IMR-90 (cell line): ENCODE results near the gene ZNF780A. TPM values are rescaled to one million over a fixed set of nuclear protein-coding genes. Genes with fewer than 3 reads are reported as not detected.

Experiments used
- ATAC-seq: fragments of 200-7000 bp; cut with Tn5 transposase; 2 replicates; pipeline ENCODE4 v1.9.1; 2020; ENCODE audit warnings: low read depth, mild to moderate bottlenecking, moderate library complexity
- BruUV-seq: library from RNA; stranded (reverse); fragments of 400-500 nt; replicated peaks from 2 replicates; lab custom pipeline; 2021; lab: Mats Ljungman, UMichigan
- CTCF ChIA-PET: fragments of 300-600 bp; formaldehyde crosslinking; extraction: SDS; loops from one replicate; lab custom pipeline; 2021; ENCODE audit warnings: antibody characterized with exemption; lab: Yijun Ruan, JAX
- POLR2A ChIA-PET: fragments of 300-600 bp; sonication (Branson Sonifier 250); formaldehyde crosslinking; loops from one replicate; lab custom pipeline; 2022; ENCODE audit warnings: antibody characterized with exemption; ENCODE audit not compliant: unreplicated experiment; lab: Charles Lee
- DNase-seq: peaks from one replicate; pipeline ENCODE4 v3.0.0; 2013
- H2AFZ ChIP-seq: replicated peaks from 2 replicates; pipeline ENCODE3; 2013; ENCODE audit warnings: low read length, mild to moderate bottlenecking; ENCODE audit not compliant: poor library complexity
- H2AK5ac ChIP-seq: 2 replicates; pipeline ENCODE4 v1.6.1; 2013; ENCODE audit warnings: low read depth, low read length, inconsistent platforms
- H2AK9ac ChIP-seq: replicated peaks from 2 replicates; pipeline ENCODE3; 2013; ENCODE audit warnings: mild to moderate bottlenecking, low read depth, low read length, moderate library complexity; ENCODE audit not compliant: poor library complexity
- H2BK120ac ChIP-seq: 2 replicates; pipeline ENCODE4 v1.6.1; 2013; ENCODE audit warnings: low read depth, low read length, inconsistent platforms
- H2BK15ac ChIP-seq: 3 replicates; pipeline ENCODE4 v1.6.1; 2013; ENCODE audit warnings: low read depth, low read length, inconsistent platforms
- H2BK20ac ChIP-seq: 2 replicates; pipeline ENCODE4 v1.6.1; 2013; ENCODE audit warnings: low read depth, mild to moderate bottlenecking, inconsistent platforms, low read length, moderate library complexity
- H2BK5ac ChIP-seq: 2 replicates; pipeline ENCODE4 v1.6.1; 2013; ENCODE audit warnings: mild to moderate bottlenecking, low read depth, low read length, inconsistent platforms; ENCODE audit not compliant: poor library complexity, severe bottlenecking
- H3K14ac ChIP-seq: replicated peaks from 2 replicates; pipeline ENCODE4 v1.6.1; 2013; ENCODE audit warnings: low read depth, low read length, inconsistent platforms
- H3K18ac ChIP-seq: 2 replicates; pipeline ENCODE4 v1.6.1; 2013; ENCODE audit warnings: low read depth, low read length, control low read depth
- H3K23ac ChIP-seq: 2 replicates; pipeline ENCODE4 v1.6.1; 2013; ENCODE audit warnings: low read depth, low read length, inconsistent platforms
- H3K27ac ChIP-seq: 2 replicates; pipeline ENCODE4 v1.5.1; 2013; ENCODE audit warnings: mild to moderate bottlenecking, control low read depth, low read length; ENCODE audit not compliant: insufficient read depth
- H3K27me3 ChIP-seq: 2 replicates; pipeline ENCODE4 v1.6.1; 2013; ENCODE audit warnings: low read length; ENCODE audit not compliant: control insufficient read depth, insufficient read depth
- H3K36me3 ChIP-seq: 2 replicates; pipeline ENCODE4 v1.6.1; 2013; ENCODE audit warnings: low read length, mixed read lengths; ENCODE audit not compliant: control insufficient read depth, insufficient read depth
- H3K4ac ChIP-seq: 2 replicates; pipeline ENCODE4 v1.6.1; 2013; ENCODE audit warnings: low read depth, low read length, inconsistent platforms
- H3K4me1 ChIP-seq: 2 replicates; pipeline ENCODE4 v1.6.1; 2013; ENCODE audit warnings: low read length, mixed read lengths; ENCODE audit not compliant: control insufficient read depth, insufficient read depth
- H3K4me2 ChIP-seq: 2 replicates; pipeline ENCODE4 v1.6.1; 2013; ENCODE audit warnings: low read depth, mild to moderate bottlenecking, control low read depth, low read length, moderate library complexity
- H3K4me3 ChIP-seq: 2 replicates; pipeline ENCODE4 v1.5.1; 2013; ENCODE audit warnings: low read depth, mild to moderate bottlenecking, control low read depth, low read length, moderate library complexity; ENCODE audit not compliant: insufficient read depth
- H3K56ac ChIP-seq: 2 replicates; pipeline ENCODE4 v1.6.1; 2013; ENCODE audit warnings: low read length, inconsistent platforms; ENCODE audit not compliant: insufficient read depth; ENCODE audit errors: extremely low read depth
- H3K79me1 ChIP-seq, 2 experiments: 2 replicates each; pipeline ENCODE4 v1.6.1; 2013; ENCODE audit warnings: low read length in 2 of 2, inconsistent platforms in 1 of 2, low read depth in 1 of 2
- H3K9ac ChIP-seq: 2 replicates; pipeline ENCODE4 v1.6.1; 2013; ENCODE audit warnings: low read depth, low read length, control low read depth
- H3K9me1 ChIP-seq: 2 replicates; pipeline ENCODE4 v1.6.1; 2013; ENCODE audit warnings: low read length, inconsistent platforms; ENCODE audit not compliant: insufficient read depth
- H3K9me3 ChIP-seq: 2 replicates; pipeline ENCODE4 v1.6.1; 2013; ENCODE audit warnings: low read length; ENCODE audit not compliant: control insufficient read depth, insufficient read depth
- H4K20me1 ChIP-seq: 2 replicates; pipeline ENCODE4 v1.6.1; 2013; ENCODE audit warnings: low read length, inconsistent platforms; ENCODE audit not compliant: insufficient read depth
- H4K5ac ChIP-seq: 2 replicates; pipeline ENCODE4 v1.6.1; 2013; ENCODE audit warnings: mild to moderate bottlenecking, low read depth, low read length, control low read depth
- H4K8ac ChIP-seq, 2 experiments: 2 replicates each; pipeline ENCODE4 v1.6.1; 2013; ENCODE audit warnings: low read depth in 2 of 2, low read length in 2 of 2, control low read depth in 1 of 2, inconsistent platforms in 1 of 2
- H4K91ac ChIP-seq: 2 replicates; pipeline ENCODE4 v1.6.1; 2013; ENCODE audit warnings: low read depth, low read length, inconsistent platforms; ENCODE audit not compliant: insufficient read depth
- BHLHE40 ChIP-seq: fragments of 150-350 bp; IDR thresholded peaks from 2 replicates; pipeline ENCODE4 v1.6.1; 2016; ENCODE audit warnings: mild to moderate bottlenecking, low read depth, low read length
- CEBPB ChIP-seq: IDR thresholded peaks from 2 replicates; pipeline ENCODE4 v1.6.1; 2012; ENCODE audit warnings: low read depth, low read length, improper control_type of control experiment
- CHD1 ChIP-seq: IDR thresholded peaks from 2 replicates; pipeline ENCODE4 v1.6.1; 2012; ENCODE audit warnings: low read depth, low read length, improper control_type of control experiment
- CTCF ChIP-seq: conservative IDR thresholded peaks from 2 replicates; pipeline ENCODE4 v1.5.1; 2012; ENCODE audit warnings: mild to moderate bottlenecking, low read depth, low read length, improper control_type of control experiment
- ELK1 ChIP-seq: fragments of 150-350 bp; IDR thresholded peaks from 2 replicates; pipeline ENCODE4 v1.6.1; 2016; ENCODE audit warnings: low read depth, mild to moderate bottlenecking, low read length, moderate library complexity, borderline replicate concordance
- FOS ChIP-seq: fragments of 150-350 bp; IDR thresholded peaks from 2 replicates; pipeline ENCODE4 v1.6.1; 2016; ENCODE audit warnings: low read depth, low read length
- MAFK ChIP-seq: IDR thresholded peaks from 2 replicates; pipeline ENCODE4 v1.6.1; 2012; ENCODE audit warnings: low read depth, low read length, improper control_type of control experiment
- MAZ ChIP-seq: IDR thresholded peaks from 2 replicates; pipeline ENCODE4 v1.6.1; 2012; ENCODE audit warnings: low read depth, mild to moderate bottlenecking, low read length, improper control_type of control experiment, moderate library complexity, borderline replicate concordance
- MXI1 ChIP-seq: IDR thresholded peaks from 2 replicates; pipeline ENCODE4 v1.6.1; 2012; ENCODE audit warnings: low read depth, mild to moderate bottlenecking, low read length, moderate library complexity, borderline replicate concordance
- NFE2L2 ChIP-seq: fragments of 150-350 bp; IDR thresholded peaks from 2 replicates; pipeline ENCODE4 v1.6.1; 2016; ENCODE audit warnings: low read depth, mild to moderate bottlenecking, low read length
- POLR2A ChIP-seq: IDR thresholded peaks from 2 replicates; pipeline ENCODE4 v1.6.1; 2012; ENCODE audit warnings: mild to moderate bottlenecking, low read depth, low read length
- RAD21 ChIP-seq: IDR thresholded peaks from 2 replicates; pipeline ENCODE4 v1.6.1; 2012; ENCODE audit warnings: low read length, improper control_type of control experiment
- RCOR1 ChIP-seq: IDR thresholded peaks from 2 replicates; pipeline ENCODE4 v1.6.1; 2012; ENCODE audit warnings: mild to moderate bottlenecking, low read length, improper control_type of control experiment; ENCODE audit not compliant: insufficient replicate concordance
- RFX5 ChIP-seq: IDR thresholded peaks from 2 replicates; pipeline ENCODE4 v1.8.0; 2012; ENCODE audit warnings: low read depth, mild to moderate bottlenecking, low read length, moderate library complexity
- SMC3 ChIP-seq: fragments of 150-350 bp; IDR thresholded peaks from 2 replicates; pipeline ENCODE4 v1.6.1; 2016; ENCODE audit warnings: low read depth, mild to moderate bottlenecking, antibody characterized with exemption, low read length, moderate library complexity
- USF2 ChIP-seq: fragments of 150-350 bp; IDR thresholded peaks from 2 replicates; pipeline ENCODE4 v1.6.1; 2017; ENCODE audit warnings: mild to moderate bottlenecking, antibody characterized with exemption, low read length, low read depth
- WGBS, 2 experiments: methylation state at CpG; one replicate each; pipeline versions ENCODE4 v1.1.5 to v1.1.7; 2013; ENCODE audit warnings: missing lambda C conversion rate in 2 of 2; ENCODE audit not compliant: insufficient read length in 1 of 2; ENCODE audit errors: extremely low coverage in 2 of 2; 5-methylcytosine and 5-hydroxymethylcytosine counted together
- dilution Hi-C: fragments of 300-500 bp; cut with HindIII; formaldehyde crosslinking; loops from one replicate; pipeline ENCODE4 v1.14.3; 2018; ENCODE audit warnings: low sequenced_read_pairs; ENCODE audit not compliant: unreplicated experiment
- in situ Hi-C: fragments of 300-500 bp; cut with MboI; formaldehyde crosslinking; loops from 3 replicates; pipeline ENCODE4 v1.14.3; 2019; ENCODE audit warnings: low sequenced_read_pairs, inconsistent platforms, mixed read lengths
- intact Hi-C: fragments of 100-400 bp; cut with micrococcal nuclease; formaldehyde crosslinking; loops from 2 replicates; pipeline ENCODE4 v1.10.0; 2022
- polyA plus RNA-seq, 3 experiments: library from polyadenylated mRNA; depleted of rRNA; stranded (reverse); fragments of >200 nt; gene quantifications; 2 replicates each; pipeline ENCODE4 v1.2.3, GENCODE V29; 2012; ENCODE audit warnings: low replicate concordance in 1 of 3
- total RNA-seq: library from RNA; depleted of rRNA; stranded (reverse); fragments of >200 nt; gene quantifications from 2 replicates; pipeline ENCODE4 v1.2.3, GENCODE V29; 2012

Gene ZNF780A
- total and polyA plus RNA-seq, 2 of the 4 experiments (the other 2 are of a cell fraction) = 6.2 to 17.0 TPM

- Histone ChIP-seq H3K27ac (no peak overlapping the region), H2AFZ (no peak overlapping the region), H3K23ac (no peak overlapping the region), H3K27me3 (no peaks in the 10 kb centered on the region), H3K18ac (no peak overlapping the region), H4K5ac (no peak overlapping the region), H2BK120ac (no peak overlapping the region), H3K9me3 (no peaks in the 10 kb centered on the region), H3K56ac (no peak overlapping the region), H2BK5ac (no peak overlapping the region), H3K36me3 (no peaks in the 10 kb centered on the region), H3K4me3 (no peak overlapping the region), H4K20me1 (no peaks in the 10 kb centered on the region), H3K9ac (no peak overlapping the region), H3K4ac (no peak overlapping the region), H4K8ac (no peak overlapping the region), H3K4me2 (no peak overlapping the region), H3K9me1 (no peaks in the 10 kb centered on the region), H3K79me1 (no peaks in the 10 kb centered on the region), H2BK15ac (no peak overlapping the region), H4K91ac (no peak overlapping the region), H2AK9ac (no peak overlapping the region), H3K14ac (no peak overlapping the region), H2BK20ac (no peak overlapping the region), H3K4me1 (no peaks in the 10 kb centered on the region), H2AK5ac (no peak overlapping the region)
- intact Hi-C loops = no loop called here
- ChIA-PET POLR2A (no interaction called here), CTCF (no interaction called here)
- ATAC-seq (no peak), DNase-seq (no peak)
- in situ Hi-C loops = no loop called here
- no CpG with 5 or more reads among the region's 2 CpGs for WGBS, 2 experiments
- TF ChIP-seq MXI1 = no peak
- no peak for TF ChIP-seq BHLHE40
- TF ChIP-seq NFE2L2 = no peak
- no peak for TF ChIP-seq USF2
- no peak for TF ChIP-seq MAZ
- TF ChIP-seq CTCF = no peak
- no peak for TF ChIP-seq ELK1
- no peak for TF ChIP-seq FOS
- TF ChIP-seq CHD1 = no peak
- no peak for TF ChIP-seq RAD21
- TF ChIP-seq MAFK = no peak
- TF ChIP-seq RCOR1 = no peak
- TF ChIP-seq RFX5 = no peak
- no peak for TF ChIP-seq CEBPB
- no peak for TF ChIP-seq SMC3
- TF ChIP-seq POLR2A = no peak
- no TSS peak for BruUV-seq
- dilution Hi-C loops = no loop called here
These were observed 19.8 kb upstream of the ZNF780A start for GRCh38 chr19:40110570-40110969.
